Measurements from ENCODE around the gene TLE5. TPM values are rescaled to one million over a fixed set of nuclear protein-coding genes. Genes with fewer than 3 reads are reported as not detected.
"Not testable (repeated sequence)": the region's sequence is repeated elsewhere in the genome, so short reads cannot be mapped to it uniquely, and the experiment has no call there.

The TLE5 gene
- polyA plus RNA-seq, 1 donor from 2014 or later: 443 TPM

DNA sequence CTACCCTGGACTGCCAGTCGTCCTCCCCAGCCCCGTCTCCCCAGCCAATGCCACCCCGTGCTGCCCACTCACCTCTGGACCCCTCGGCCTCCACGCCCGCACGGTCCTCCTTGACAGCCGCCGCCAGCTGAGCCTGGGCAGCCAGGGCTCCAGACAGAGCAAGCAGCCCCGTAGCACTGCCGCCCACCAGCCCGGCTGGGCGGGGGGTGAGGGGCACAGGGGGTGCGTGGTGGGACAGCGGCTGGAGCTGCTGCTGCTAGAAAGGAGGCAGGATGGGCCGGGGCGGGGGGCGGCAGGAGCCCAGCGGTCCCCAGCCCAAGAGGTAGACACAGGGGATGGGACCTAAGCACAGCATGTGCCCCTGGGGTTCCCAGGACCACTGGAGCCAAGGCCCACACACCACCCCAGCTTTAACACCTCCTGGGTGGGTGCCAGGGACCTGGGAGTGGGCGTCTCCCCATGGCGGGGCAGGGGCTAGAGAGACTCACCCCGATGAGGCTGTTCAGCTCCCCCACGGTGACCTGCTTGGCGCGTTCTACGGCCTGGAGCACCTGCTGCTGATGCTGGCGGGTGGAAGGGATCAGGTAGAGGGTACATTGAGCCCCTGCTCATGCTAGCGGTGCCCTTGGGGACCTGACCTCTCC is 43.0 kb downstream of the TLE5 start:
- Mint-ChIP-seq H3K9me3 (peaks cover 0 to 2% (median 0%) of the 10 kb centered on the region in 3 donors), H3K27ac (no peak overlapping the region), H3K36me3 (peaks cover 2% of the 10 kb centered on the region), H3K4me1 (peaks cover 0 to 7% (median 2%) of the 10 kb centered on the region in 3 donors), H3K4me3 (no peak overlapping the region), H3K27me3 (peaks cover 14% of the 10 kb centered on the region)

DNA sequence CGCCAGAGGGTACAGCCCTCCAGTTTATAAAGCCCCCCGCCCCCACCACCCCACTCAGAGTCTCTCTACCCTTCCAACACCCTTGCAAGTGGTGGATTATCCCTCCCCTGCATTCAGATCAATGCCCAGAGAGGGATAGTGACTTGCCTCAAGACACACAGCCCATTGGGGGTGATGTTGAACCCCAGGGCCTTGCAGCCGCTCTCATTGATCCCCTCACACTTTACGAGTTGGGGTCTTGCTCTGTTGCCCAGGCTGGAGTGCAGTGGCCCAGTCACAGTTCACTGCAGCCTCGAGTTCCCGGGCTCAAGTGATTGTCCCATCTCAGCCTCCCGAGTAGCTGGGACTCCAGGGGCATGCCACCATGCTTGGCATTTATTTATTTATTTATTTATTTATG is 44.4 kb downstream of the TLE5 start:
- Mint-ChIP-seq H3K4me3 (no peak overlapping the region), H3K27ac (peak overlapping the region in 1 of 3 donors; percentile 16), H3K27me3 (peaks cover 3% of the 10 kb centered on the region)

DNA sequence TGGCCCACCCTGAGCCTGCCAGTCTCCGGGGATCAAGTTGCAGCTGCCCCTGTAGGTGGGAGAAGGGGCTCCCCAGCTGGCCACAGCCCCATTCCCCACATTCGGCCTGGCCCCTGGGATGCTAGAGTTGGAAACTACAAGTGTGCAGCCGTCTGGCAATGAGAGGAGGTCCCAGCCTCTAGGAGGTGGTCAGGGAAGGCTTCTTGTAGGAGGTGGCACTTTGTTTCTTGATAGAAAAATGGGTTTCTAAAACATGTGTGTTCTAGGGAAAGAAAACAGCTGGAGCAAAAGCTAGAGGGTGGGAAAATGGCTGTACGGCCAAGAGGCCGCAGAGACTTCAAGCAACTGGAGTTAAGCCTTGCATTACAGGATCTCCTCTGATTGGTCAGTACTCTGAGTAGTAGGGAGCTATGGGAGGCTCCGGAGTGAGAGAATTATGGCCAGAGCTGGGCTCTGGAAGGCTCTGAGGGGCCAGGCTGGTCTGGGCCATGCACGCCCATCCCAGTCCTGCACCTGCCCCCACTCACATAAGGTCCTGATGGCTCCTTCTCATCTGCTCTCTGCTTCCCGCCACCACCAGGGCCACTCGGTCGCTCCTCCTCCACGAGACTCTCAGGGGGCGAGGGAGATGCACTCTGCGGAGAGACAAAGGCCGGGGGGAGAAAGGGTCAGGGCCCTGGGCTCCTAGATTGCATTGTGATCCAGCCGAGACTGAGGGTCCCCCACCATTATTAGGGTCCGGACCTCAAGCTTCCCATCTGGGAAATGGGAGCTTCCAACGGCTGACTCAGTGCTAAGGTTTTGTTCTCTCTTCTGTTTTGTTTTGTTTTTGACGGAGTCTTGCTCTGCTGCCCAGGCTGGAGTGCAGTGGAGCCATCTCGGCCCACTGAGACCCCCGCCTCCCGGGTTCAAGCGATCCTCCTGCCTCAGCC is 46.9 kb downstream of the TLE5 start:
- H3K27me3 Mint-ChIP-seq: peaks cover 9% of the 10 kb centered on the region
- H3K4me3 Mint-ChIP-seq: peak overlapping the region in 1 of 4 donors; percentile 9
- peaks cover 0 to 2% (median 0%) of the 10 kb centered on the region in 3 donors for H3K9me3 Mint-ChIP-seq
- peaks cover under 1% of the 10 kb centered on the region for H3K36me3 Mint-ChIP-seq
- no peak overlapping the region for H3K27ac Mint-ChIP-seq
- H3K4me1 Mint-ChIP-seq: peaks cover 0 to 3% (median 0%) of the 10 kb centered on the region in 3 donors

More for the DNA sequence above, 44.4 kb downstream of the TLE5 start:
- Mint-ChIP-seq H3K36me3 (peaks cover 2% of the 10 kb centered on the region), H3K9me3 (peaks cover 0 to 2% (median 0%) of the 10 kb centered on the region in 3 donors), H3K4me1 (peaks cover 0 to 3% (median 0%) of the 10 kb centered on the region in 3 donors)

DNA sequence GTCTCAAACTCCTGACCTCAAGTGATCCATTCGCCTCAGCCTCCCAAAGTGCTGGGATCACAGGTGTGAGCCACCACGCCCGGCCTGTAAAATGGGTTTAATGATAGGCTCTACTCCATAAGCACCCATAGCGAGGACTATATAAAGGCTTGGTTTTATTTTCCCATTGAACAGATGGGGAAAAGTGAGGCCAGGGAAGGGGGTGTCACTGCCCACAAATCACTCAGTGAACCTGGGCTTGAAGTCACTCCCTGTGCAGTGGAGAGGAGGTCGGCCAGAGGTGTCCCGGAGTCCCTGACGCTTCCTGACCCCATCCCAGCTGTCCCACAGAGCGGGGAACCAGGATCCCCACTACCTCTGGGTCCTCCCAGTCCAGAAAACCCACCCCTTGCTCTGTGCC is 48.2 kb downstream of the TLE5 start:
- Mint-ChIP-seq H3K4me3 (no peak overlapping the region), H3K27me3 (peaks cover 8% of the 10 kb centered on the region), H3K9me3 (no peaks in the 10 kb centered on the region), H3K27ac (no peak overlapping the region), H3K36me3 (no peaks in the 10 kb centered on the region), H3K4me1 (no peaks in the 10 kb centered on the region)

DNA sequence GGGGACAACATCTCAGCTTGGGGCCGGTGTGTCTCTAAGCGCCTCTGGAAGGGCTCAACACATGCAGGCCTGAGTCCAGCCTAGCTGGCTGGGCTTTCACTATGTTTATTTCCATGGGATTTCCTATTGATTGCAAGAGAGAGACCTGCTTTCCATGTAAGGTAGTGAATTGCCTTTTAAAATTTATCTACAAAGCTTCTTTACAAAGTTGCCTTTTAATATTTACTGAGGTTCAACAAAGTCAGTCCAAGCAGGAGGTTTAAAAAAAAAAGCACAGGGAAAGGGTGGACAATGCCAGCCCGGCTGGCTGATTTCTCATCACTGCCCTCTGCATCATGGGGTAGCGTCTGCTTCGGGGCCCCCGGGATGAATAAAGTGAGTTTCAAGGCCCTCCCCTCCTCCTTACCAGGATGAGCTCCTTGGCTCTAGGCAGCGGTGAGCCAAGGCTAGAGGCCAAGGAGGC is 49.0 kb downstream of the TLE5 start:
- Mint-ChIP-seq H3K36me3 (no peaks in the 10 kb centered on the region), H3K9me3 (no peaks in the 10 kb centered on the region), H3K27me3 (peaks cover 8% of the 10 kb centered on the region), H3K27ac (no peak overlapping the region), H3K4me3 (no peak overlapping the region), H3K4me1 (no peaks in the 10 kb centered on the region)

DNA sequence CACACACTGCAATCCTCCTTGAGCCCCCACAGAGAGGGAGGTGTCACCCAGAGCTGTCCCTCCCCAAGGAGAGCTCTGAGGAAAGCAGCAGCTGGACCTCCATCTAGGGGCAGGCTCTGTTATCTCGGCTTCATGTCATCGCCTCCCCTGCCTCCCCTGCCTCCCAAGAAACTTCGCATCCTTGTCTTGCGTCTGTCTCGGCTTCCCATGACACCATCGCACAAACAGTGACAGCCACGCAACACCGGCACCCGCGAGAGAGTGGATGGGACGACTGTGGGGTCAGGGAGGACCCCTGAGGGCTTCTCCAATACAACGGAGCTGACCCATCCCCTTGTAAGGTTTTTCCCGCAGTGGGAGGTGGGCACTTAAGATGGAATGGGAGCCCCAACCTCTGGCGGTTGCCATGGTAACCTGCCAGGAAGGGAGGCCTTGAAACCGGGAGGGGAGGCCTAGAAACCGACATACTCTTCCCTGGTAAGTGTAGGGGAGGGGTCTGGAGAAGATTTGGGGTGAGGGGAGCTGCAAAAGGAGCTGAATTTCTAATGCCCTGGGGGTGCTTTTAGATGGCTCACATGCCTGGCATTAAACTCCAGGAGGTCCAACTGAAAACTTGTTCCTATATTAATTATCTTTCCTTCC is 49.6 kb downstream of the TLE5 start:
- H3K4me3 Mint-ChIP-seq: no peak overlapping the region
- no peaks in the 10 kb centered on the region for H3K9me3 Mint-ChIP-seq
- H3K4me1 Mint-ChIP-seq: peaks cover 0 to 2% (median 0%) of the 10 kb centered on the region in 3 donors
- H3K27ac Mint-ChIP-seq: no peak overlapping the region
- no peaks in the 10 kb centered on the region for H3K36me3 Mint-ChIP-seq
- H3K27me3 Mint-ChIP-seq: peaks cover 8% of the 10 kb centered on the region

DNA sequence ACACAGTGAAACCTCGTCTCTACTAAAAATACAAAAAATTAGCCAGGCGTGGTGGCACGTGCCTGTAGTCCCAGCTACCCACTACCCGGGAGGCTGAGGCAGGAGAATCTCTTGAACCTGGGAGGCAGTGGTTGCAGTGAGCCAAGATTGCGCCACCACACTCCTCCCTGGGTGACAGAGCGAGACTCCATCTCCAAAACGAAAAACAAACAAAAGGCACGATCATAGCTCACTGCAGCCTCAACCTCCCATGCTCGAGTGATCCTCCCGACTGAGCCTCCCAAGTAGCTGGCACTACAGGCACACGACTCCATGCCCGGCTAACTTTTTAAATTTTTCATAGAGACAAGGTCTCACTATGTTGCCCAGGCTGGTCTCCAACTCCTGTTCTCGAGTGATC is 50.2 kb downstream of the TLE5 start:
- H3K4me3 Mint-ChIP-seq, H3K4me1 Mint-ChIP-seq, H3K27ac Mint-ChIP-seq, H3K9me3 Mint-ChIP-seq, H3K27me3 Mint-ChIP-seq, H3K36me3 Mint-ChIP-seq: not testable (repeated sequence)

DNA sequence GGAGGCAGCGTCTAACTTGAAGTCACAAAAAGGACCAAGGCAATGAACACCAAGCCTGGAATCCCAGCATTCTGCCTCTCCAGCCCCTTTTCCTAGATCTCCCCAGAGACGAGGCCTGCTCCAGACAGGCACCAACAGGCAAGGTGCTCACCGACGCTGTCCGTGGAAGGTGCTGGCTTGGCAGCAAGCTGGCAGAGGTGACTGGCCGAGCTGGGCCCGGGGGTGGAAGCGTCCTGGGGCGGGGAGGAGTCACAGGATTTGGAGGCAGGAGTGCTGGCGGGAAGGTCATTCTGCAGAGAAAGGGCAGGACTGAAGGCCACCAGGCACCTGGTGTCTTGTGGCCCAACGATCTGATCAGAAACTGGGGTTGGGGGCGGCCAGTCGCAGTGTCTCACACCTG is 51.4 kb downstream of the TLE5 start:
- Mint-ChIP-seq H3K27me3 (peaks cover 8% of the 10 kb centered on the region), H3K4me1 (peaks cover 0 to 2% (median 0%) of the 10 kb centered on the region in 3 donors), H3K4me3 (no peak overlapping the region), H3K9me3 (no peaks in the 10 kb centered on the region), H3K36me3 (no peaks in the 10 kb centered on the region), H3K27ac (no peak overlapping the region)

DNA sequence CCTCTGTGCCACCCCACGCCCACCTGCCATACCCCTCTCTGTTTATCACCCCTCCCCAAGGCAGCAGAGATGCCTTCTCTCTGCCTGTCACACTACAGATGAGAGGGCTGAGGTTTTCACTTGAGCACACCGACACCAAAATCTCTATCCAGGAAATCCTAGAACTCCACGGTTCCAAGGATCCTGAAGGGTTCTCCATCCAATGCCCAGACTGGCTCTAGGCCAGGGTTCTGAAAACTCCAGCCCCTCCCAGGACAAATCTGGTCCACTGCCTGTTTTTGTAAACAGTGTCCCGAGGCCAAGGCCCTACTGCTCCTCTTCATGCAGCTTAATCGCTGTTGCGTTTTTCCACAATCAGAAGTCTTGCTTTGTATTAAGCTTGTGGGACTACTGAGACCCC is 53.3 kb downstream of the TLE5 start:
- Mint-ChIP-seq H3K27ac (no peak overlapping the region), H3K9me3 (no peaks in the 10 kb centered on the region), H3K36me3 (peaks cover under 1% of the 10 kb centered on the region), H3K4me3 (no peak overlapping the region), H3K27me3 (peaks cover 8% of the 10 kb centered on the region), H3K4me1 (peaks cover 0 to 2% (median 0%) of the 10 kb centered on the region in 3 donors)

DNA sequence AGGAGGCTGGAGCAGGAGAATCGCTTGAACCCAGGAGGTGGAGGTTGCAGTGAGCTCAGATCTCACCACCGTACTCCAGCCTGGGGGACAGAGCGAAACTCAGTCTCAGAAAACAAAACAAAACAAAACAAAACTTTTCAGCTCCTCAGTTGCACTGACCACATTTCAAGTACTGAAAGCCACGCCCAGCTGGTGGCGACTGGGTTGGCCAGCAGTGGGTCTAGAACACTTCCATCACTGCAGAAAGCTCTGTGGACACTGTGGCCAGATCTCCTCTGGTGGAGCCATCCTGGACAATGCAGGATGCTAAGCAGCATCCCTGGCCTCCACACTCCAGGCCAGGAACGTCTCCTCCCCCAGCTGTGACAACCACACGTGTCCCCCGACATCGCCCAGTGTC is 54.3 kb downstream of the TLE5 start:
- H3K9me3 Mint-ChIP-seq: no peaks in the 10 kb centered on the region
- H3K4me3 Mint-ChIP-seq: no peak overlapping the region
- peaks cover 2% of the 10 kb centered on the region for H3K36me3 Mint-ChIP-seq
- H3K27me3 Mint-ChIP-seq: peaks cover 8% of the 10 kb centered on the region
- H3K27ac Mint-ChIP-seq: no peak overlapping the region
- H3K4me1 Mint-ChIP-seq: peaks cover 0 to 2% (median 0%) of the 10 kb centered on the region in 3 donors

DNA sequence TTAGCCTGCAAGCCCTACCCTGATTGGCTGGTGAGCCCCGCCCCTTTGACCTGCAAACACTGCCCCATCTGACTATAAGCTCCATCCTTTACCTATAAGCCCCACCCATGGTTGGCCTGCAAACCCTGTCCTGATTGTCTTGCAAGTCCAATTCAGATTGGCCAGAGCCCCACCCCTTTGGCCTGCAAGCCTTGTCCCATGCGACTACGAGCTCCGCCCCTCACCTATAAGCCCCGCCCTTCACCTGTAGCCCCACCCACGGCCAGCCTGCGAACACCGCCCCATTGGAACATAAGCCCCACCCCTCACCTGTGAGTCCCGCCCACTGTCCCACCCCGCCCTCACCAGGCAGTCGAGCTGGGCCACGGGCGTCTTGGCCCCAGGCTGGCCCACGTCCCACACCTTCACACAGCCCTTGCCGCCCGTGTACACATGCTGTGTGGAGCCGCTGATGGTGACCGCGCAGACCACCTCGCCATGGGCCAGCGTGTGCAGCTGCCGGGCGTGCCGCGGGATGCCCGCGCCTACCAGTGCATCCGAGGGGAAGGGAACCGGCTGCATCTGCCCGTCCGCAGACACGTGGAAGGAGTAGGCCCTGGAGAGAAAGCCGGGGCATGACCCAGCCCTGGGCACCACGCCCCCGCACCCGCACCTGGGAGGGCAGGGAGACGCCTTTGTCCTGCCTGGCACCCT is 56.1 kb downstream of the TLE5 start:
- no peaks in the 10 kb centered on the region for H3K9me3 Mint-ChIP-seq
- H3K4me1 Mint-ChIP-seq: peaks cover 0 to 2% (median 0%) of the 10 kb centered on the region in 3 donors
- no peak overlapping the region for H3K27ac Mint-ChIP-seq
- no peak overlapping the region for H3K4me3 Mint-ChIP-seq
- H3K27me3 Mint-ChIP-seq: peaks cover 6% of the 10 kb centered on the region
- peaks cover 2% of the 10 kb centered on the region for H3K36me3 Mint-ChIP-seq

DNA sequence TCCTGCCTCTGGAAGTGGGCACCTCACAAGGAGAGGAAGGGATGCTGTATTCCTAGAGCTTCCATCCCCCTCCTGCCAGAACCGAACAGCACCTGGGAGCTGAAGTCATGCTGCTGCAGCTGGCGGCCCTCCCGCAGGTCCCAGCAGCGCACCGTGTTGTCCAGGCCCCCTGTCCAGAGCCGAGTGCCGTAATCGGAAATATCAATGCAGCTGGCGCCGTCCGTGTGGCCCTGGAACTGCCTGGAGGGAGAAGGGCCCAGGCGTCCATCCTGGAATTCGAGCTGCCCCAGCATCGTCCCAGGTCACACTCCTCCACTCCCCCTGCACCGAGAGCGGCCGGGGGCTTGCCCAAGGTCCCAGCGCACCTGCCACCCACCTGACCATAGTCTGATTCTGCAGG is 57.0 kb downstream of the TLE5 start:
- peaks cover 0 to 2% (median 0%) of the 10 kb centered on the region in 3 donors for H3K4me1 Mint-ChIP-seq
- H3K27me3 Mint-ChIP-seq: peaks cover 2% of the 10 kb centered on the region
- no peak overlapping the region for H3K4me3 Mint-ChIP-seq
- no peaks in the 10 kb centered on the region for H3K9me3 Mint-ChIP-seq
- no peak overlapping the region for H3K27ac Mint-ChIP-seq
- peaks cover 2% of the 10 kb centered on the region for H3K36me3 Mint-ChIP-seq

DNA sequence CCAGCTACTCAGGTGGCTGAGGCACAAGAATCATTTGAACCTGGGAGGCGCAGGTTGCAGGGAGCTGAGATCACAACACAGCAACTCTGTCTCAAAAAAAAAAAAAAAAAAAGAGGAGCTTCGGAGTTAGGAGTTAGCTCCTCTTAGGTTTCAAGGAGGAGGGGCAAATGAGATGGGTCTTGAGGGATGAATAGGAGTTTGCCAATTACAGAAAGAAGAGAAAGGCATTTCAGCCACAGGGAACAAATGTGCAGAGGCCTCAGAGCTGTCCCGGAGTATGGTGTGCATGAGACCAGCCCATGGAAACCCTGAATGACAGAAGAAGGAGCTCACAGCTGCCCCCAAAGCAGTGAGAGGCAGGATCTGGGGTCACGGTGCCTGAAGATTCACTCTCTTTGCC is 57.8 kb downstream of the TLE5 start:
- Mint-ChIP-seq H3K4me3 (no peak overlapping the region), H3K4me1 (peaks cover 0 to 2% (median 0%) of the 10 kb centered on the region in 3 donors), H3K36me3 (peaks cover 2% of the 10 kb centered on the region), H3K27me3 (no peaks in the 10 kb centered on the region), H3K27ac (no peak overlapping the region), H3K9me3 (no peaks in the 10 kb centered on the region)

DNA sequence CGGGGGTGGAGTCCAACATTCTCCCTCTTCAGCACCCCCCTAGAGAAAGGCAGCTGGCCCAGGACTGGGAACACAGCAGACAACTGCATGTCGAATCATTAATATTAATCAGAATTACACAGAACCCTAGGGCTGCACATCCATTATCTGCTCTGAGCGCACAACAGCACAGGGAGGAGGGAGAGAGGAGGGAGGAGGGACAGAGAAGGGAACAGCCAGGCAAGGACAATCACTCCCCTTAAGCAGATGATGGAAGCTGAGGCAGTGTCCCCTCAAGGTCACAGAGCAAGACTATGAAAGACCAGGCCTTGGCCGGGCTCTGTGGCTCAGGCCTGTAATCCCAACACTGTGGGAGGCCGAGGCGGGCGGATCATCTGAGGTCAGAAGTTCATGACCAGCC is 59.2 kb downstream of the TLE5 start:
- no peaks in the 10 kb centered on the region for H3K9me3 Mint-ChIP-seq
- no peak overlapping the region for H3K27ac Mint-ChIP-seq
- no peak overlapping the region for H3K4me3 Mint-ChIP-seq
- peaks cover 2% of the 10 kb centered on the region for H3K36me3 Mint-ChIP-seq
- H3K27me3 Mint-ChIP-seq: no peaks in the 10 kb centered on the region
- H3K4me1 Mint-ChIP-seq: peaks cover 0 to under 1% (median 0%) of the 10 kb centered on the region in 3 donors

Data from IgD-negative memory B cell (primary cell).